ENCODE results near the gene THEMIS.
"Not testable (repeated sequence)": the region's sequence is repeated elsewhere in the genome, so short reads cannot be mapped to it uniquely, and the experiment has no call there.

THEMIS gene

GRCh38 chr6:127716465-127716864, 184.4 kb downstream of the THEMIS start:
- no peak for DNase-seq

DNA sequence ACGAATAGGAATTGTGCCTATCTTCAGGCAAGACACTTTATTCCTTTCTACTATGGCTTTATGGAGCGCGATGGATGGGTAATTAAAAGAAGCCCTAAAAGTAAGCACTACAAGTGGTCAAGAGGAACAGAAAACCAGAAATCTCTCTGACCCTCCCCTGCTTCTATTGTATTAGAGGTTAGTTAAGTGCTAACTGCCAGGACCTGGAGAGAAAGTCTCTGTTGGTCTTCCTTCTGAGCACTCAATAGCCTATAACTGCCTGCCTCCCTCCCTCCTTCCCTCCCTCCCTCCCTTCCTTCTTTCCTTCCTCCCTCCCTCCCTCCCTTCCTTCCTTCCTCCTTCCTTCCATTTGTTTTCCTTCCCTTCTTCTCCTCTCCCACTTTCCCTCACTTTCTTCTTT, 190.2 kb downstream of the THEMIS start:
- no peak for DNase-seq

DNA sequence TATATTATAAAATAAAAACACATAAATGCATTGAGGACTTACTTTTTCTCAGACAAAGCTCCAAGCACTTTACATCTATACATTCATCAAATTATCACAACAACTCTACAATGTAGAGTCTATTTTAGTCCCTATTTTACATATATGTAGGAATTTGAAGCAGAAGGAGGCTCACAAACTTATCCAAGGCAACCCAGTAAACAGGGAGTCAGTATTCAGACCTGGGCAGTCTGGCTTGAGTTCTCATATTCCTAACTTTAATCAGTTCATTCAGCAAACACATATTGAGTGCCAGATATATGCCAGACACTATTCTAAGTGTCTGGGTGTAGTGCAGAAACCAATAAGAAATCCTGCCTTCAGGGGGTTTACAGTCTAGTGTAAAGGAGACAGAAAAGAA, 194.6 kb downstream of the THEMIS start:
- DNase-seq = no peak

DNA sequence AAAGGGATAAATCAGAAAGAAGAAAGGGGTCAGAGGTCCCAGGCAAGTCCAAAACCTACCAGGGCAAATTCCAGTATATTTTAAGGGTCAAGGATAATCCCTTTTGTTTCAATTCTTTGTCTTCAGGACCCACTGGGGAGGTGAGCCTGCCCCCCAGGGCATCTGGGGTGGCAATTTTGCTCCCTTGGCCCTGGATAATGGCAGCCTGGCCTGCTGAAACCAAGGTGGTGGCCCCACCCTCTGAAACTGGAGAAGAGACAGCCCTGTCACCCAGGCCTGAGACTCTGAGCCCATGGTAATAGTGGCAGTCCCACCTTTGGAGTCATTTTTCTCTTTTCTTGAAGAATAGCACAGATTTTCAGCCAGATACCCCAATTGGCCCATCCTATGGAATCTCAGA, 205.8 kb downstream of the THEMIS start:
- DNase-seq = no peak

DNA sequence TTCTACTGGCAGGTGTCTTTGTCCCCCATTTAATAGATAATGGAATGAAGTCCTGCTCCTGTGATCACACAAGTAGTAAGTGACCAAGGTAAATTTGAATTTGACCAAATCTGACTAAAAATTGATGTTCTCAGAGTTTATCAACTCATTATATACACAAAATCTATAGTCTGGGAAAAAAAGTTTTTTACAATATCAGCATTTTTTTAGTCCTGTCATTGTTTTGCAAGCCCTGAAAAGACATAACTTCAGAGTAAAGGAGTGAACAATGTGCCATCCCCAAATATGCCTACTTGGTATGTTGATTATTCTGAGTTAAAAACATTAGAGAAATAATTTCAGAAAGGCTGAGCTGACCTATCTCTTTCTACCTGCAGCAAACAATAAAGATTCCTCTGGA, 209.7 kb downstream of the THEMIS start:
- no peak for DNase-seq

- DNase-seq = no peak
Observed at GRCh38 chr6:127690588-127690987, 210.3 kb downstream of the THEMIS start.

GRCh38 chr6:127690092-127690491, 210.8 kb downstream of the THEMIS start:
- peak in 1 of 2 experiments; percentile 4 for DNase-seq

GRCh38 chr6:127687490-127687889, 213.4 kb downstream of the THEMIS start:
- DNase-seq = not testable (repeated sequence)

GRCh38 chr6:127686084-127686483, 214.8 kb downstream of the THEMIS start:
- no peak for DNase-seq

DNA sequence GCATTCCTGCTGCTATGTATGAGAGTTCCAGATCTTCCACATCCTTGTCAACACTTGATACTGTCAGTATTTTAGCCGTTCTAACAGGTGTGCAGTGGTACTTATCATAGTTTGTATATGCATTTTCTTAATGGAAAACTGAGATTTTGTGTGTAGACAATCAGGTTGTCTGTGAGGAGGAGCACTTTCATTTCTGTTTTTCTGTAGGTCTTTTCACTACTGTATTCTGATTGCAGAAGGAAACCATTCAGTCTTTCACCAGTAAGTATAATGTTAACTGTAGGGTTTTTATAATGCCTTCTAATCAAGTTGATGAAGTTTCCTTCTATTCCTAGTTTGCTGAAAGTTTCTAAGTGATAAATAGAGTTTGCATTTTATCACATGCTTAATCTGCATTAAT, 216.4 kb downstream of the THEMIS start:
- no peak for DNase-seq
